ENCODE data around the gene HDGFL3.
"Not testable (repeated sequence)": the region's sequence is repeated elsewhere in the genome, so short reads cannot be mapped to it uniquely, and the experiment has no call there.

Gene HDGFL3

GRCh38 chr15:83207660-83208366 lies at the start of gene HDGFL3:
Gene HDGFL3 (minus strand): TSS chr15:83207823. CDS start chr15:83207414, 409 bp downstream.
- DNase-seq (ENCODE audit: low read depth in 2 of 2), result no peak

- DNase-seq (ENCODE audit: low read depth in 2 of 2), result no peak
These were observed 43.2 kb upstream of the HDGFL3 start for GRCh38 chr15:83250781-83251180.

- no peak for DNase-seq (ENCODE audit: low read depth in 2 of 2)
These were observed 41.4 kb upstream of the HDGFL3 start for GRCh38 chr15:83249030-83249343.

- peak in 1 of 2 donors; percentile 22 for DNase-seq (ENCODE audit: low read depth in 2 of 2)
These were observed 40.8 kb upstream of the HDGFL3 start for GRCh38 chr15:83248151-83249029.

GRCh38 chr15:83243634-83244033 lies 36.0 kb upstream of the HDGFL3 start:
- no peak for DNase-seq (ENCODE audit: low read depth in 2 of 2)

- DNase-seq (ENCODE audit: low read depth in 2 of 2), result no peak
These were observed 22.6 kb upstream of the HDGFL3 start for GRCh38 chr15:83230242-83230641.

GRCh38 chr15:83225449-83225848 lies 17.8 kb upstream of the HDGFL3 start:
- no peak for DNase-seq (ENCODE audit: low read depth in 2 of 2)

- DNase-seq (ENCODE audit: low read depth in 2 of 2), result not testable (repeated sequence)
These were observed 14.2 kb upstream of the HDGFL3 start for GRCh38 chr15:83221781-83222180.

- no peak for DNase-seq (ENCODE audit: low read depth in 2 of 2)
These were observed 11.4 kb upstream of the HDGFL3 start for GRCh38 chr15:83219026-83219425.

- no peak for DNase-seq (ENCODE audit: low read depth in 2 of 2)
These were observed 7.7 kb upstream of the HDGFL3 start for GRCh38 chr15:83215306-83215705.

- no peak for DNase-seq (ENCODE audit: low read depth in 2 of 2)
These were observed 3.0 kb upstream of the HDGFL3 start for GRCh38 chr15:83210619-83211018.

GRCh38 chr15:83209333-83209732 lies 1.7 kb upstream of the HDGFL3 start:
- no peak for DNase-seq (ENCODE audit: low read depth in 2 of 2)

GRCh38 chr15:83208367-83208661 lies 691 bp upstream of the HDGFL3 start:
- DNase-seq (ENCODE audit: low read depth in 2 of 2), result no peak

- no peak for DNase-seq (ENCODE audit: low read depth in 2 of 2)
These were observed 489 bp downstream of the HDGFL3 start for GRCh38 chr15:83207009-83207659.

- no peak for DNase-seq (ENCODE audit: low read depth in 2 of 2)
These were observed 1.1 kb downstream of the HDGFL3 start for GRCh38 chr15:83206526-83207008.

- no peak for DNase-seq (ENCODE audit: low read depth in 2 of 2)
These were observed 1.8 kb downstream of the HDGFL3 start for GRCh38 chr15:83205725-83206324.

- DNase-seq (ENCODE audit: low read depth in 2 of 2), result no peak
These were observed 2.9 kb downstream of the HDGFL3 start for GRCh38 chr15:83204697-83205096.

- DNase-seq (ENCODE audit: low read depth in 2 of 2), result no peak
These were observed 4.1 kb downstream of the HDGFL3 start for GRCh38 chr15:83203543-83203942.

GRCh38 chr15:83200589-83200988 lies 7.0 kb downstream of the HDGFL3 start:
- DNase-seq (ENCODE audit: low read depth in 2 of 2), result no peak

GRCh38 chr15:83200162-83200561 lies 7.5 kb downstream of the HDGFL3 start:
- no peak for DNase-seq (ENCODE audit: low read depth in 2 of 2)

GRCh38 chr15:83199288-83199687 lies 8.3 kb downstream of the HDGFL3 start:
- no peak for DNase-seq (ENCODE audit: low read depth in 2 of 2)

GRCh38 chr15:83198476-83198875 lies 9.1 kb downstream of the HDGFL3 start:
- no peak for DNase-seq (ENCODE audit: low read depth in 2 of 2)

All from activated CD4-positive, alpha-beta T cell treated with anti-CD3 and anti-CD28 coated beads for 24 hours (primary cell).